ENCODE results near the gene BICC1.

GRCh38 chr10:58731276-58731675 is 218.6 kb downstream of the BICC1 start:
- TF ChIP-seq CTCF (IDR thresholded peaks at IDR 0.05 in 8 of 11, conservative IDR thresholded peaks at IDR 0.05 in 3 of 11) (no peak), POLR2AphosphoS5 (IDR thresholded peaks at IDR 0.05) (no peak)

Measured in spleen (tissue), 7 donors.